HEK293 (cell line): ENCODE data around the gene EIF5A.

ENCODE experiments used
- CTCF ChIA-PET: fragments of 350-600 bp; formaldehyde crosslinking; extraction: SDS; loops from one replicate; lab custom pipeline; 2021; ENCODE audit warnings: antibody characterized with exemption; lab: Yijun Ruan, JAX
- POLR2A ChIA-PET: fragments of 300-600 bp; formaldehyde crosslinking; extraction: SDS; loops from one replicate; lab custom pipeline; 2020; ENCODE audit warnings: antibody characterized with exemption, inconsistent platforms; lab: Yijun Ruan, JAX
- H3K27ac ChIP-seq: fragments of 200-500 bp; sonication (Bioruptor generic); 2 replicates; pipeline ENCODE4 v1.5.1; 2014; ENCODE audit warnings: low read depth, low read length, control low read depth, inconsistent platforms; ENCODE audit errors: extremely low read depth
- H3K36me3 ChIP-seq, 2 experiments: fragments of 200-500 bp in 1 of 2; sonication (Bioruptor generic) in 1 of 2; 1 replicate in 1 of 2; 2 replicates in 1 of 2; pipeline ENCODE4 v1.5.1; 2014 to 2017; ENCODE audit warnings: inconsistent platforms in 2 of 2, low read length in 2 of 2; ENCODE audit not compliant: control insufficient read depth in 2 of 2, insufficient read depth in 1 of 2
- H3K4me1 ChIP-seq: fragments of 200-500 bp; sonication (Bioruptor generic); 2 replicates; pipeline ENCODE4 v1.5.1; 2014; ENCODE audit warnings: mild to moderate bottlenecking, low read length, inconsistent platforms; ENCODE audit not compliant: control insufficient read depth, insufficient read depth
- H3K4me3 ChIP-seq: 2 replicates; pipeline ENCODE4 v1.5.1; 2011; ENCODE audit warnings: low read depth, mild to moderate bottlenecking, control low read depth, low read length, moderate library complexity
- H3K9me3 ChIP-seq: fragments of 200-500 bp; sonication (Bioruptor generic); 2 replicates; pipeline ENCODE4 v1.5.1; 2014; ENCODE audit warnings: low read depth, low read length, inconsistent platforms; ENCODE audit not compliant: control insufficient read depth, insufficient read depth
- ATF2 ChIP-seq: fragments of 450-650 bp; formaldehyde crosslinking; IDR thresholded peaks from 2 replicates; pipeline ENCODE4 v1.5.1; 2016; ENCODE audit warnings: missing biosample characterization, missing genetic modification characterization, low read depth
- FEZF1 ChIP-seq: fragments of 450-650 bp; formaldehyde crosslinking; IDR thresholded peaks from 2 replicates; pipeline ENCODE4 v1.5.1; 2016; ENCODE audit warnings: missing biosample characterization, missing genetic modification characterization
- GFI1B ChIP-seq: fragments of 450-650 bp; formaldehyde crosslinking; IDR thresholded peaks from 2 replicates; pipeline ENCODE4 v1.5.1; 2016; ENCODE audit warnings: missing biosample characterization, missing genetic modification characterization
- GLIS1 ChIP-seq: fragments of 450-650 bp; formaldehyde crosslinking; IDR thresholded peaks from 2 replicates; pipeline ENCODE4 v1.5.1; 2016; ENCODE audit warnings: missing biosample characterization, missing genetic modification characterization
- HOXC10 ChIP-seq: sonication (generic); formaldehyde crosslinking; IDR thresholded peaks from 2 replicates; pipeline ENCODE4 v1.8.1; 2023; ENCODE audit warnings: mild to moderate bottlenecking, missing genetic modification reagents
- INSM2 ChIP-seq: fragments of 450-650 bp; formaldehyde crosslinking; IDR thresholded peaks from 2 replicates; pipeline ENCODE4 v1.5.1; 2016; ENCODE audit warnings: missing biosample characterization, missing genetic modification characterization
- KLF7 ChIP-seq: fragments of 450-650 bp; formaldehyde crosslinking; IDR thresholded peaks from 2 replicates; pipeline ENCODE4 v1.5.1; 2016; ENCODE audit warnings: missing biosample characterization, missing genetic modification characterization, borderline replicate concordance
- MZF1 ChIP-seq: fragments of 450-650 bp; formaldehyde crosslinking; IDR thresholded peaks from 2 replicates; pipeline ENCODE4 v1.5.1; 2017; ENCODE audit warnings: missing biosample characterization, missing genetic modification characterization, borderline replicate concordance
- REST ChIP-seq: fragments of 450-650 bp; formaldehyde crosslinking; IDR thresholded peaks from 2 replicates; pipeline ENCODE4 v1.5.1; 2016; ENCODE audit warnings: missing biosample characterization, missing genetic modification characterization
- ZBTB10 ChIP-seq: fragments of 450-650 bp; formaldehyde crosslinking; IDR thresholded peaks from 2 replicates; pipeline ENCODE4 v1.5.1; 2016; ENCODE audit warnings: missing biosample characterization, missing genetic modification characterization
- ZBTB17 ChIP-seq: fragments of 450-650 bp; formaldehyde crosslinking; IDR thresholded peaks from 2 replicates; pipeline ENCODE4 v1.5.1; 2016; ENCODE audit warnings: missing biosample characterization, missing genetic modification characterization
- ZEB2 ChIP-seq: fragments of 450-650 bp; formaldehyde crosslinking; IDR thresholded peaks from 2 replicates; pipeline ENCODE4 v1.5.1; 2016; ENCODE audit warnings: missing biosample characterization, missing genetic modification characterization
- ZNF133 ChIP-seq: fragments of 450-650 bp; formaldehyde crosslinking; IDR thresholded peaks from 2 replicates; pipeline ENCODE4 v1.5.1; 2016; ENCODE audit warnings: missing biosample characterization, missing genetic modification characterization
- ZNF138 ChIP-seq: fragments of 450-650 bp; formaldehyde crosslinking; IDR thresholded peaks from 2 replicates; pipeline ENCODE4 v1.5.1; 2016; ENCODE audit warnings: missing biosample characterization, missing genetic modification characterization, borderline replicate concordance
- ZNF140 ChIP-seq: fragments of 450-650 bp; formaldehyde crosslinking; IDR thresholded peaks from 2 replicates; pipeline ENCODE4 v1.5.1; 2016; ENCODE audit warnings: missing biosample characterization, missing genetic modification characterization
- ZNF169 ChIP-seq: fragments of 450-650 bp; formaldehyde crosslinking; IDR thresholded peaks from 2 replicates; pipeline ENCODE4 v1.5.1; 2016; ENCODE audit warnings: missing biosample characterization, missing genetic modification characterization
- ZNF214 ChIP-seq: fragments of 450-650 bp; formaldehyde crosslinking; IDR thresholded peaks from 2 replicates; pipeline ENCODE4 v1.5.1; 2017; ENCODE audit warnings: missing biosample characterization, mild to moderate bottlenecking, missing genetic modification characterization, borderline replicate concordance
- ZNF24 ChIP-seq: fragments of 450-650 bp; formaldehyde crosslinking; IDR thresholded peaks from 2 replicates; pipeline ENCODE4 v1.5.1; 2016; ENCODE audit warnings: missing biosample characterization, missing genetic modification characterization
- ZNF394 ChIP-seq: fragments of 450-650 bp; formaldehyde crosslinking; IDR thresholded peaks from 2 replicates; pipeline ENCODE4 v1.5.1; 2016; ENCODE audit warnings: missing biosample characterization, missing genetic modification characterization, mild to moderate bottlenecking, moderate library complexity, borderline replicate concordance
- ZNF404 ChIP-seq: fragments of 450-650 bp; formaldehyde crosslinking; IDR thresholded peaks from 2 replicates; pipeline ENCODE4 v1.5.1; 2017; ENCODE audit warnings: missing biosample characterization, missing genetic modification characterization
- ZNF501 ChIP-seq: fragments of 450-650 bp; formaldehyde crosslinking; IDR thresholded peaks from 2 replicates; pipeline ENCODE4 v1.5.1; 2016; ENCODE audit warnings: missing biosample characterization, missing genetic modification characterization
- ZNF560 ChIP-seq: fragments of 450-650 bp; formaldehyde crosslinking; IDR thresholded peaks from 2 replicates; pipeline ENCODE4 v1.5.1; 2017; ENCODE audit warnings: missing biosample characterization, missing genetic modification characterization, borderline replicate concordance
- ZNF621 ChIP-seq: fragments of 450-650 bp; formaldehyde crosslinking; IDR thresholded peaks from 2 replicates; pipeline ENCODE4 v1.5.1; 2017; ENCODE audit warnings: missing biosample characterization, missing genetic modification characterization
- ZNF658 ChIP-seq: fragments of 450-650 bp; formaldehyde crosslinking; IDR thresholded peaks from 2 replicates; pipeline ENCODE4; 2016; ENCODE audit warnings: missing biosample characterization, missing genetic modification characterization
- ZNF76 ChIP-seq: fragments of 450-650 bp; formaldehyde crosslinking; IDR thresholded peaks from 2 replicates; pipeline ENCODE4; 2016; ENCODE audit warnings: low read depth, missing biosample characterization, missing genetic modification characterization, borderline replicate concordance
- TF ChIP-seq, protein P1 (sequence below): fragments of 450-650 bp; formaldehyde crosslinking; IDR thresholded peaks from 2 replicates; pipeline ENCODE4 v1.5.1; 2017; ENCODE audit warnings: missing biosample characterization, missing genetic modification characterization

The EIF5A gene

DNA sequence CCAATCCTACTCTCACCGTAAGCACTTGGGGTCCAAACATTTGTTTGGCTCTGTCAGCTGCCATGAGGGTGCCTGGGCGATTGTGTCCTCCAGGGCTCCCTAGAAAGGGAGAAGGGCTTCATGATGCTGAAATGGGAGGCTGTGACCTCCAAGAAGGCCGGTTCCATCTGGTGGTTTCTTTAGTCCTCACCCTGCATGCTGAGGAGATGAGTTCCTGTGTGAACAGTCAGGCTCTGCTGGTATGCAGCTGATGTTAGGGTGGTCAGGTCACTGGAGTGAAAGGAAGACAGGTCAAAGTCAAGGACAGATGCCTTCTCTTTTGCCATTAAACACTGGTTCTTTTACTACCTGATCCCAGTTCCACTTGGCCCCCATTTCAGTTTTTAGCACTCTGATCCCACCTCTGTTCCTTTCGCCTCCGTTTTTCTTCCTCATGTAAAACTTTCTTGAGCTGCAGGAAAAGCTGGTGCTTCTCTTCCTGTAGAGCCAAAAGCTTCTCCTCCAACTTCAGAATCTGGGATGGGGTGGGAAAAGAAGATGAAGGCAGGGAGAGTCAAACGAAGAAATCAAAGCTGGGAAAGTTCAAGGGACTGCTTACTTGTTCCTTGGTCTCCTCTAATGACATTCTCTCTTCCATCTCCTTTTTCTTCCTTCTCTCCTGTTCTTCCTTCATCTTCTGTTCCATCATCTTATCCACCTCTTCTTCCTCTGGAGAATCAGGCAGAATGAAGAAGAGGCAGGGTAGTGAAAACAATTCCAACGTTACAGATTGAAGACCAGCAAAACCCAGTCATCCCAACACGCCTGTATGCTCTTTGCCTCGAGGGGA, 6.7 kb downstream of the EIF5A start:
- peaks cover 46 to 82% of the 10 kb centered on the region in 2 experiments for H3K36me3 ChIP-seq
- no peaks in the 10 kb centered on the region for H3K9me3 ChIP-seq
- H3K27ac ChIP-seq: peak overlapping the region; percentile 98
- ChIA-PET CTCF (interaction anchor here (0.6 to 4.1 kb wide), 11 partner anchors 8 to 1908 kb away, joined by 3 to 22 read pairs (median 5); partner anchors contain the start of genes ACADVL, DLG4 and NEURL4), POLR2A (interaction anchor here (0.6 to 4.1 kb wide), 12 partner anchors 8 to 123 kb away, joined by 3 to 42 read pairs (median 4); partner anchors contain the start of genes ACADVL, DLG4, DVL2 and GABARAP)
- peaks cover 19% of the 10 kb centered on the region for H3K4me1 ChIP-seq
- peak overlapping the region; percentile 87 for H3K4me3 ChIP-seq
- TF ChIP-seq ZNF621 (tag by site-specific recombination): no peak
- TF ChIP-seq KLF7 (tag by site-specific recombination): no peak
- no peak for TF ChIP-seq ZNF214
- no peak for TF ChIP-seq INSM2
- TF ChIP-seq MZF1 (tag by site-specific recombination): no peak
- no peak for TF ChIP-seq ZNF140
- no peak for TF ChIP-seq ZNF658
- no peak for TF ChIP-seq ZEB2 (tag by site-specific recombination)
- TF ChIP-seq GFI1B (tag by site-specific recombination): no peak
- TF ChIP-seq, protein P1, sequence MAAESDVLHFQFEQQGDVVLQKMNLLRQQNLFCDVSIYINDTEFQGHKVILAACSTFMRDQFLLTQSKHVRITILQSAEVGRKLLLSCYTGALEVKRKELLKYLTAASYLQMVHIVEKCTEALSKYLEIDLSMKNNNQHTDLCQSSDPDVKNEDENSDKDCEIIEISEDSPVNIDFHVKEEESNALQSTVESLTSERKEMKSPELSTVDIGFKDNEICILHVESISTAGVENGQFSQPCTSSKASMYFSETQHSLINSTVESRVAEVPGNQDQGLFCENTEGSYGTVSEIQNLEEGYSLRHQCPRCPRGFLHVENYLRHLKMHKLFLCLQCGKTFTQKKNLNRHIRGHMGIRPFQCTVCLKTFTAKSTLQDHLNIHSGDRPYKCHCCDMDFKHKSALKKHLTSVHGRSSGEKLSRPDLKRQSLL (tag by site-specific recombination): no peak
- TF ChIP-seq ZBTB10 (tag by site-specific recombination): no peak
- TF ChIP-seq ZNF76 (tag by site-specific recombination): no peak
- no peak for TF ChIP-seq REST
- TF ChIP-seq FEZF1 (tag by site-specific recombination): no peak
- peak; percentile 79 for TF ChIP-seq ZNF394 (tag by site-specific recombination)
- TF ChIP-seq ZNF169 (tag by site-specific recombination): no peak
- TF ChIP-seq ZNF560 (tag by site-specific recombination): no peak
- TF ChIP-seq ZNF501 (tag by site-specific recombination): no peak
- TF ChIP-seq ATF2 (tag by site-specific recombination): no peak
- no peak for TF ChIP-seq GLIS1
- no peak for TF ChIP-seq ZNF138 (tag by site-specific recombination)
- TF ChIP-seq ZNF24 (tag by site-specific recombination): no peak
- TF ChIP-seq ZBTB17 (tag by site-specific recombination): peak; percentile 86
- TF ChIP-seq ZNF133 (tag by site-specific recombination): no peak
- no peak for TF ChIP-seq HOXC10 (CRISPR knock-in tag)
- no peak for TF ChIP-seq ZNF404 (tag by site-specific recombination)
